Activated naive CD4-positive, alpha-beta T cell (primary cell): ENCODE measurements around the gene CHST3.

ENCODE experiments used
- DNase-seq, 4 experiments: peaks; one replicate each; lab custom pipeline; 2025; lab: John Stamatoyannopoulos, UW

The CHST3 gene

DNA sequence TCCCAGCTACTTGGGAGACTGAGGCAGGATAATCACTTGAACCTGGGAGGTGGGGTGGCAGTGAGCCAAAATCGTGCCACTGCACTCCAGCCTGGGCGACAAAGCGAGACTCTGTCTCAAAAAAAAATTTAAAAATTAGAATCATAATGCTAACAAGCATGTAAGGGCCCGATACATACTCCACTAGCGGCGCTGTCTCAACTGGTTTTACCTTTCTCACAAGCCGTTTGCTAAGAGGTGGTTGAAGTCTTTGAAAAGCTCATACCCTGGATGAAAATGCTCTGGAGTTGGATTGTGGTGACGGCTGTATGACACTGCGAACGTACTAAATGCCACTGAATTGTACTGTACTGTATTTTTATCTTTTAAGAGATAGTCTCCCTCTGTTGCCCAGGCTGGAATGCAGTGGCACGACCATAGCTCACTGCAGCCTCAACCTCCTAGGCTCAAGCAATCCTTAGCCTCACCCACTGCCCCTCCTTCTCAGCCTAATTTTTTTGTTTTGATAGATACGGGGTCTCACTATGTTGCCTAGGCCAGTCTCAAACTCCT lies 94.2 kb downstream of the CHST3 start:
- DNase-seq, result no peak

DNA sequence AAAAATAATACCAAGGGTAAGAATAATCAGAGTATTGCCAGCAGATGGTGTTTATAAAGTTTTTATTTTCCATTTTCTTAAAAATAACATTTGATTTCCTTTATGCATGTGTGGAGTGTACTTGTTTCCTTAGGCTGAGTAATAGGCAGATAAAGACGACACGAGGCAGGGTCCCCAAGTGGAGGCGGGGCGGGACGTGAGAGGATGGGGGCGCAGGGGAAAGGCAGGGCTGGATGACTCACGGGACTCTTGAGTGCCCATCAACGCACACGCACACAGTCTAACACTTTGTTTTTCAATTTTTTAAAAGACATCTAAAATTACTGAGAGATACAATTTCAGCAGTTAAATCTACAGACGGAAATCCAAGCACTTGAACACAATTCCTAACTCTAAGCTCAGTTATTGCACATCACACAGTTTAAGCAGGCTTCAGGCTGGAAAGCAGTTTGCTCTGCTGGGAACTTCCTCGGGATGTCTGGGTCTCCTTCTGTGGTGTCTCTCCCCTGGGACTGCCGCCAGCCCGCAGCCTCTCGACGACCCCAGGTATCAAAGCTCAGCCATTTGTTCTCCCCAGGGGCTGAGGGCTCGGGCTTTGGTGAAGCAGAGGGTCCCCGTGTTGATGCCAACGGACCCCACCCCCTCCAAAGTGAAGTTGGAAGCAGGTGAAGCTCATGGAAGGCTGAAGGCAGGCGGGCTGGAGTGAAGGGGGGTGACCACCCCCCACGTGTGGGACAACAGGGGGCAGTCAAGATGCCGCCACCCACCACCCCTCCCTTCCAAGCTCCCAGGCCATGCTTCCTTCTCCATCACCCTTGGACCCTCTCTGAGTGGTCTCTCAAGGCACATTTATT lies 95.0 kb downstream of the CHST3 start:
- DNase-seq, result no peak

DNA sequence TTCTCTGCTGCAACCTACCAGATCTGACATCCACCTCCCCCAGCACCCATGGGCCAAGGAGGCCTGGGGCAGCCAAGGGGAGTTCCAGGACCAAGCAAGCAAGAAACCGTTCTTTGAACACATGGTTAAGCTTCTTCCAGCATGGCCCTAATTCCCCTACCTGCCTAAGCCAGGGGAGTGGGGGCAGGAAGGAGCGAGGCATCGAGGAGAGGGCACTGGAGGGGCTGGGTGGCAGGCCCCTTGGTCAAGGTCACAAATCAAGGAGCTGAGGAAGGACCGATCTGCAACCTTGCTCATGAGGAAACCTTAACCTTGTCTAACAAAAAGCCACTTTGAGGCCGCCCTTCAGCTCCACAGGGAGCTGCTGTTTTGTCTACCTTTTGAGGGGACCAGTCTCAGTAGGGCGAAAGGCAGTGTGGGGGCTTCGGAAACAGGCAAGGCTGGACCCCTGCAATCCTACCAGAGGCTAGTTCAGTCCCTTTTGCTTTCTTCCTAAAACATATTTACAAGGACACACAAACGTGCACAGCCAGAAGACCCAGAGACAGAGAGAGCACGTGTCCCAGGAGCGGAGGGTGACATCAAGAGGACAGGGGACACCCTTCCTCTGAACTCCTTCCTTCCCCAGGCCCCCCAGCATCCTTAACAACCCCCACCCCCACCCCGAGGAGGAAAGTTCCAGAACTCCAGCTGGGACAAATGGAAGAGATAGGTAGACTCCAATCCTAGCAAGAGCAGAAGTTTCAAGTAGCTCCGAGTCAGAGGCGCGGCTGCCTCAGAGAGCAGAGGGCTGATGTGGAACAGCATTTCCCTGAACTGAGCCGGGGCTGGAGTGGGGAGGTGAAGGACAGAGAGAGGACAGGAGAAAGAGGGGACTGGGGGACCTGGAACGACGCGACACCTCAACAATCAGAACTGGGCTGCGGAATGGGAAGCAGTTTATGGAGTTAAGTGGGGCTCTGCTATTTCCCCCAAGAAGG lies 95.9 kb downstream of the CHST3 start:
- no peak for DNase-seq

DNA sequence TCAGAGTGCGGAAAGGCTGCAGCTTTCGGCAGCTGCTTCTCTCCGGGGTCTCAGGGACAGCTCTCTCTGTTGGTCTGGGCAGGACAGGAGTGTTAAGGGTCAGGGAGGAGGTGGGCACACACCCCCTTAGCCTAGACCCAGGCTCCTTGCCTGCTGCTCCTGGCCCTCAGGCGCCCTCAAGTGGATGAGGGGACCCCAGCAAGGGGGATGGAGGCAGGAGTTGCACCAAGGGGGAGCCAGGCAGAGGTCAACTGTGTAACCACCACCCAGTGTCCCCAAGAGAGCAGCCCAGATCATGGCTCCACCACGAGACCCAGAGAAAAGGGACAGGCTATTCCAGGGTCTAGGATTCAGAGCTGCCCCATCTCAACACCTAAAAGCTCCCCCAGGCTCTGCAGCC lies 97.3 kb downstream of the CHST3 start:
- DNase-seq, result no peak

DNA sequence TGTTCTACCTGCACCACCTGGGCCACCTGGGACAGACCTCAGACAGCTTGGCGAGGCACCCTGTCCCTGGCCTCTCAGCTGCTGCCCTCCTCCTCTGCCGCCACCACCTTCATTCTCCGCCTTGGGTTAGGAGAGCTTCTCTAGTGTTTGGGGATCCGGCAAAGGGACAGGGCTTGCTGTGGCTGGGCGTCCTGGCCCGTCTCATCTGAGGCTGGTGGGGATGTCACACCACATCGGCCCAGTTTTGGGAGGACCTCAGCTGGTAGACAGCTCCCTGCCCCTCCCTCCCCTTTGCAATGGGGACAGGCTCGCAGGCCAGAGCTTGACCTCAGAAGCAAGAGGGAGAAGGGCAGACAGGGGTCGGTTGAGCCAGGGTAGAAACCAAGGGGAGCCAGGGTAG lies 97.7 kb downstream of the CHST3 start:
- DNase-seq, result no peak

DNA sequence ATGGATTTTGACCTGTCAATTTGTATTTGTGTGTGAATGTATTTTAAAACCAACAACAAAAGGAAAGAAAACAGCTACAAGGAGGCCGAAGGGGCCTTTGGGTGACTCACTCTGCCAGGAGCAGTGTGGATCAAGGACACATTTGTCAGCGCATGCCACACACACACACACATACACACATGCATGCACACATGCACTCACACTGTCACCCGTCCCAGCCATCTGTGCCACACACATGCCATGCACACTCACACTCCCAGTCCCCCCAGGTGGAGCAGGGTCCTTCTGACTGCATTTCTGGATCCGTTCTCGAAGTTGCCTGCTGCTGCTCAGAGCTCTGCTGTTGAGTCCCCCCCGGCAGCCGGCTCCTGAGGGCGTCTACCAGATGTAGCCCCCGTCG lies 98.2 kb downstream of the CHST3 start:
- DNase-seq, result no peak
